CD4-positive, alpha-beta T cell treated with Interleukin-6 at 100 ng/mL for 8 hours (primary cell): ENCODE data around the gene TGFB2.

Experiments used
- DNase-seq: peaks from one replicate; pipeline ENCODE4 v3.0.0-alpha.2; 2020; ENCODE audit warnings: mixed read lengths, low spot score

The TGFB2 gene

GRCh38 chr1:218390618-218391017, 45.5 kb downstream of the TGFB2 start:
- DNase-seq: no peak

GRCh38 chr1:218392780-218393179, 47.6 kb downstream of the TGFB2 start:
- no peak for DNase-seq

GRCh38 chr1:218394416-218394815, 49.3 kb downstream of the TGFB2 start:
- DNase-seq: no peak

GRCh38 chr1:218394989-218395388, 49.9 kb downstream of the TGFB2 start:
- no peak for DNase-seq

GRCh38 chr1:218395916-218396315, 50.8 kb downstream of the TGFB2 start:
- DNase-seq: no peak

GRCh38 chr1:218397752-218398339, 52.7 kb downstream of the TGFB2 start:
- DNase-seq: no peak

- no peak for DNase-seq
Measured at GRCh38 chr1:218400624-218401023, 55.5 kb downstream of the TGFB2 start.

GRCh38 chr1:218401441-218401997, 56.4 kb downstream of the TGFB2 start:
- DNase-seq: no peak

- DNase-seq: no peak
Measured at GRCh38 chr1:218401998-218402785, 57.1 kb downstream of the TGFB2 start.

- DNase-seq: no peak
Measured at GRCh38 chr1:218402786-218403120, 57.6 kb downstream of the TGFB2 start.

GRCh38 chr1:218403300-218403699, 58.2 kb downstream of the TGFB2 start:
- DNase-seq: no peak

GRCh38 chr1:218407630-218408029, 62.5 kb downstream of the TGFB2 start:
- no peak for DNase-seq

GRCh38 chr1:218408135-218408534, 63.0 kb downstream of the TGFB2 start:
- no peak for DNase-seq

- no peak for DNase-seq
Measured at GRCh38 chr1:218408942-218409341, 63.8 kb downstream of the TGFB2 start.

- no peak for DNase-seq
Measured at GRCh38 chr1:218409946-218410510, 64.9 kb downstream of the TGFB2 start.

GRCh38 chr1:218411101-218411500, 66.0 kb downstream of the TGFB2 start:
- no peak for DNase-seq

- no peak for DNase-seq
Measured at GRCh38 chr1:218412171-218412570, 67.0 kb downstream of the TGFB2 start.

- DNase-seq: no peak
Measured at GRCh38 chr1:218413179-218413578, 68.0 kb downstream of the TGFB2 start.

GRCh38 chr1:218414060-218414728, 69.1 kb downstream of the TGFB2 start:
- no peak for DNase-seq

- DNase-seq: no peak
Measured at GRCh38 chr1:218415726-218416125, 70.6 kb downstream of the TGFB2 start.

GRCh38 chr1:218421531-218421930, 76.4 kb downstream of the TGFB2 start:
- DNase-seq: no peak

GRCh38 chr1:218424502-218424901, 79.4 kb downstream of the TGFB2 start:
- no peak for DNase-seq
